Sigmoid colon (tissue), 7 donors: ENCODE data around the gene PXDN. TPM values are rescaled to one million over a fixed set of nuclear protein-coding genes. Genes with fewer than 3 reads are reported as not detected.

Experiments
- DNase-seq: peaks from one replicate; pipeline ENCODE4 v3.0.0-alpha.2; 2019
- H3K27ac ChIP-seq, 4 donors: fragments of 200-600 bp; sonication (generic); one replicate each; pipeline ENCODE4 v1.5.1; 2016 to 2019; ENCODE audit warnings: mild to moderate bottlenecking in 1 of 4
- H3K27me3 ChIP-seq, 3 donors: fragments of 200-600 bp; sonication (generic); one replicate each; pipeline ENCODE4 v1.5.1; 2019; ENCODE audit warnings: mild to moderate bottlenecking in 1 of 3
- H3K36me3 ChIP-seq, 4 donors: fragments of 200-600 bp; sonication (generic); one replicate each; pipeline ENCODE4 v1.5.1; 2016 to 2019
- H3K4me1 ChIP-seq, 4 donors: fragments of 200-600 bp; sonication (generic); one replicate each; pipeline ENCODE4 v1.5.1; 2017 to 2019
- H3K4me3 ChIP-seq, 4 donors: fragments of 200-600 bp; sonication (generic); one replicate each; pipeline ENCODE4 v1.5.1; 2017 to 2019; ENCODE audit warnings: mild to moderate bottlenecking in 2 of 4, moderate library complexity in 1 of 4
- H3K9me3 ChIP-seq, 4 donors: fragments of 200-600 bp in 3 of 4; sonication (generic) in 3 of 4; one replicate each; pipeline versions ENCODE4 v1.5.1 to v1.6.1; 2013 to 2019
- EP300 ChIP-seq, 4 donors: sonication (generic); formaldehyde crosslinking; IDR thresholded peaks; one replicate each; pipeline ENCODE4 v1.6.1; 2017; ENCODE audit warnings: antibody characterized with exemption in 4 of 4
- POLR2A ChIP-seq, 2 donors: fragments of 450-650 bp; IDR thresholded peaks; one replicate each; pipeline ENCODE4 v1.6.1; 2016; ENCODE audit warnings: antibody characterized with exemption in 2 of 2, mild to moderate bottlenecking in 2 of 2, moderate library complexity in 2 of 2
- POLR2AphosphoS5 ChIP-seq, 4 donors: sonication (generic); formaldehyde crosslinking; IDR thresholded peaks; one replicate each; pipeline ENCODE4 v1.6.1; 2017; ENCODE audit warnings: antibody characterized with exemption in 4 of 4
- WGBS, 2 donors: extraction: QIAGEN DNeasy Blood & Tissue Kit; methylation state at CpG; one replicate each; pipeline ENCODE4 v1.1.7; 2013; 5-methylcytosine and 5-hydroxymethylcytosine counted together
- intact Hi-C: fragments of 100-400 bp; cut with DNase I; formaldehyde crosslinking; loops from one replicate; pipeline ENCODE4 v1.15.1; 2023
- polyA plus RNA-seq, 3 donors: library from polyadenylated mRNA; stranded (reverse); fragments of 200-250 nt; gene quantifications; one replicate each; pipeline ENCODE4 v1.2.3, GENCODE V29; 2013
- total RNA-seq, 4 donors: library from RNA; depleted of rRNA; stranded (reverse); fragments of >200 nt; gene quantifications; one replicate each; pipeline ENCODE4 v1.1.0, GENCODE V29; 2016
- TF ChIP-seq, protein P1 (sequence below), 4 experiments: fragments of 450-650 bp in 3 of 4; fragments of 200-600 bp in 1 of 4; IDR thresholded peaks; one replicate each; pipeline ENCODE4 v1.5.1; 2016 to 2019; ENCODE audit warnings: antibody characterized with exemption in 4 of 4, mild to moderate bottlenecking in 3 of 4, moderate library complexity in 2 of 4
- donor health status: healthy with polysubstance abuse.
- donor health status: Bipolar disorder and iron deficiency.
- donor health status: healthy.

Gene PXDN
- total and polyA plus RNA-seq, 7 donors: 1.2 to 126 (median 34.4) TPM

DNA sequence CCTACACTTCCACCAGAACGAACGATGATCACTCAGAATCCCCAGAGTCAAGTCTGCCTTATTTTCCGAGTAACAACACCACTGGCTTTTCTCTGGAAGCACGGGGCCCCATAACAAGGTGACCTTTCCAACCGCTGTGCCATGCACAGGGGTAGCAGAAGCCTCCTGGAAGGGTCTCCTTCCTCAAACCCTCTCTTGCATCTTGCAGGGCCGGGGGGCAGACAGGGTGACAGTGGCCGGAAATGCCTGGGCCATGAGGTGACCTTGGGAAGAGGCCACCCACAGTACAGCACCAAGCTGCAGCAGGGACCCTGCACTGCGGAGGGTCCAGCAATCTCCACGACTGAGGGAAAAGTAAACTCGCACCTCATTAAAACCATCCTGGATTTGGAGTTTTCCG, 108.5 kb downstream of the PXDN start:
- Histone ChIP-seq H3K27ac (no peak overlapping the region), H3K36me3 (peaks cover 18 to 86% (median 50%) of the 10 kb centered on the region in 4 donors), H3K4me1 (no peaks in the 10 kb centered on the region), H3K27me3 (no peaks in the 10 kb centered on the region), H3K9me3 (no peaks in the 10 kb centered on the region), H3K4me3 (no peak overlapping the region)
- DNase-seq: peak; percentile 33
- WGBS, 2 donors: 89 to 96% methylated on average over 11 of the region's 11 CpGs
- TF ChIP-seq EP300 (IDR thresholded peaks at IDR 0.05) (no peak), POLR2AphosphoS5 (IDR thresholded peaks at IDR 0.05) (no peak), POLR2A (IDR thresholded peaks at IDR 0.05) (no peak)
- intact Hi-C loops: no loop called here

DNA sequence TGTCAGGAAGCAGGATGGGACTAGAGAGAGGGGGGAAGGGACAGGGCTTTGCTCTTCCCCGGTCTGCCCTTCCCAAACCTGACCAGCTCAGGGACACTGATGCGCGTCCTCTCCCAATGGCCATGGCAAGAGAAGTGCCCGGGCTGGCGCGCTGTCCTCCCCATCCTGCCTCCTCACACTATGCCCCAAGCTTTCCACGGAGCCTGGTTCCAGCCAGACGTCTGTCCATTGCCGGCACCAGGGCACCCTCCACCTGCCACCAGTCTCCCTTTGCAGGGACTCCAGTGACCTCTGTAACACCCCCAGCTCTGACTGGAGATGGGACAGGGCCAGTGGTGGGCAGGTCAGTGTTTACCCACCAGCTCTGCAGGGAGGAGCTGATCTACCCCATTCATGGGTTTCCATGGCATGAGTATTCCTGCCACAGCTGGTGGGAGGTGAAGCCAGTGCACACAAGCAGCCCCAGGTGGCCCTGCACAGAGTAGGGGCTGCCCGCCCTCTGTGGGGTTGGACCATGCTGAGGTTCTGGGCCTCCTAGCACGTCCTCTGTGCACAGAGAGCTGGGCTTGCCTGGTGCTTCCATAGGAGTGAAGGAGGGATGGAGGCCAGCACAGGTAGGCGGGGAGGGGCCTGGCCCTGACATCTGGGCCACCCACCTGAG, 109.5 kb downstream of the PXDN start:
- Histone ChIP-seq H3K9me3 (no peaks in the 10 kb centered on the region), H3K4me3 (no peak overlapping the region), H3K36me3 (peaks cover 18 to 85% (median 48%) of the 10 kb centered on the region in 4 donors), H3K4me1 (no peaks in the 10 kb centered on the region), H3K27me3 (no peaks in the 10 kb centered on the region), H3K27ac (no peak overlapping the region)
- TF ChIP-seq EP300 (IDR thresholded peaks at IDR 0.05): no peak
- TF ChIP-seq POLR2AphosphoS5 (IDR thresholded peaks at IDR 0.05): no peak
- TF ChIP-seq POLR2A (IDR thresholded peaks at IDR 0.05): no peak
- TF ChIP-seq, protein P1, sequence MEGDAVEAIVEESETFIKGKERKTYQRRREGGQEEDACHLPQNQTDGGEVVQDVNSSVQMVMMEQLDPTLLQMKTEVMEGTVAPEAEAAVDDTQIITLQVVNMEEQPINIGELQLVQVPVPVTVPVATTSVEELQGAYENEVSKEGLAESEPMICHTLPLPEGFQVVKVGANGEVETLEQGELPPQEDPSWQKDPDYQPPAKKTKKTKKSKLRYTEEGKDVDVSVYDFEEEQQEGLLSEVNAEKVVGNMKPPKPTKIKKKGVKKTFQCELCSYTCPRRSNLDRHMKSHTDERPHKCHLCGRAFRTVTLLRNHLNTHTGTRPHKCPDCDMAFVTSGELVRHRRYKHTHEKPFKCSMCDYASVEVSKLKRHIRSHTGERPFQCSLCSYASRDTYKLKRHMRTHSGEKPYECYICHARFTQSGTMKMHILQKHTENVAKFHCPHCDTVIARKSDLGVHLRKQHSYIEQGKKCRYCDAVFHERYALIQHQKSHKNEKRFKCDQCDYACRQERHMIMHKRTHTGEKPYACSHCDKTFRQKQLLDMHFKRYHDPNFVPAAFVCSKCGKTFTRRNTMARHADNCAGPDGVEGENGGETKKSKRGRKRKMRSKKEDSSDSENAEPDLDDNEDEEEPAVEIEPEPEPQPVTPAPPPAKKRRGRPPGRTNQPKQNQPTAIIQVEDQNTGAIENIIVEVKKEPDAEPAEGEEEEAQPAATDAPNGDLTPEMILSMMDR (IDR thresholded peaks at IDR 0.05): no peak
- DNase-seq: peak; percentile 58
- intact Hi-C loops: no loop called here
- WGBS, 2 donors: 94 to 96% methylated on average over 12 of the region's 12 CpGs

DNA sequence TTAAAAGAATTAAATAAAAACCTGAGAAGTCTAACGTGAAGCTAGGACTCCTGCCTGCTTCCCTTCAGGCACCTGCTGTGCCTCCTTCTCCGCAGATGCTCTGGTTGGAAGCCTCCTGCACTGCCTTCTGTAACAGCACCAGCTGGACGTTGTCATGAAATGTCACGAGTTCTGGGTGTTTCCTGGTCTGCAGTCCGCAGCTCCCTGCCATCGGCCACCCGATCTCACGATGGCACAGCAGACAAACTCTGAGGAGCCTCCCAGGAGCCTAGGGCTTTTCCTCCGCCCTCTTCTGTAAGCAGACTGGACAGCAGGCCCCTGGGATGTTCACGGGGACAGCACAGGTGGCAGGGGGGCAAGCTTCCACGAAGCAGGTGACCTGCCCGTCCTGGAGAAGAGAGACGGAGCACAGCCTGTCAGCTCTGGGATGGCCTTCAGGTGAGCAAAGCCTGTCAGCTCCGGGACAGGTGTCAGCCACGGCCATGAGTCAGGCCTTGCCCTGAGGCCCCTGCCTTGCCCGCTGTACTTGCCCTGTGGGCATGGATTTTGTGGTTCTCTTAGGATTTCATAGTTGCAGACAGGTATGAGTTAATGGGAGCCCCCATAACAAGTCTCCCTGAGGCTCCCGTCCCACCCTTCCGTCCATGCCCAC, 110.3 kb downstream of the PXDN start:
- DNase-seq: peak; percentile 57
- H3K9me3 ChIP-seq: no peaks in the 10 kb centered on the region
- 90% methylated on average over 18 of the region's 18 CpGs for WGBS, 2 donors
- H3K36me3 ChIP-seq: peaks cover 18 to 80% (median 43%) of the 10 kb centered on the region in 4 donors
- H3K27ac ChIP-seq: no peak overlapping the region
- no peak overlapping the region for H3K4me3 ChIP-seq
- intact Hi-C loops: no loop called here
- H3K4me1 ChIP-seq: peaks cover 0 to 4% (median 2%) of the 10 kb centered on the region in 4 donors
- no peak for TF ChIP-seq POLR2A (IDR thresholded peaks at IDR 0.05)
- TF ChIP-seq POLR2AphosphoS5 (IDR thresholded peaks at IDR 0.05): no peak
- TF ChIP-seq, protein P1 (IDR thresholded peaks at IDR 0.05): no peak
- TF ChIP-seq EP300 (IDR thresholded peaks at IDR 0.05): no peak
- H3K27me3 ChIP-seq: no peaks in the 10 kb centered on the region

DNA sequence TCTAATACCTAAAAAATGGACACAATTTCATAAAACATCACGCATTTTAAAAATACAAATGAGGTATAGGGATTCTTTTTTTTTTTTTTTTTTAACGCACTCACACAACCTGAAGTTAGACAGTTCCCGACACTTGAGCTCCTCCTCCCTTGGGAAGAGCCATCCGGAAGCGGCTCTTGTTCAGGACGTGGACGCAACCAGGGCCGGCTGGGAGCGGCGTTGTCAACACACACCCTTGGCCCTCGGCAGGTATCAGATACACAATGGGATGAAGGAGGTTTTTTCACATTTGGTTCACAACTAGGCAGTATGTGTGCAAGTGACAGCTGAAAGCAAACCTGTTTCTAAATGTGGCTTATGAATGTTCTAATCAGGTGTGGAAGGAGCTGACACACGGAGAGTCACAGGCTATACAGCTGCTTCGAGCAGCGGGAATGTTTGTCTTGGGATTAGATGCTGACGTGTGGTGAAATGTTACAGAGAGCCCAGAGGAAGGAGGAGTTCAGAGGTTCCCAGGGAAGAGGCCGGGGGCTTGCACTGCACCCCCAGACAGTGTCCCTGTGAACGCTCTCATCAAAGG, 111.1 kb downstream of the PXDN start:
- Histone ChIP-seq H3K4me3 (no peak overlapping the region), H3K9me3 (no peaks in the 10 kb centered on the region), H3K27ac (no peak overlapping the region), H3K4me1 (peaks cover 0 to 12% (median 9%) of the 10 kb centered on the region in 4 donors), H3K36me3 (peaks cover 18 to 71% (median 35%) of the 10 kb centered on the region in 4 donors), H3K27me3 (no peaks in the 10 kb centered on the region)
- TF ChIP-seq POLR2A (IDR thresholded peaks at IDR 0.05) (no peak), POLR2AphosphoS5 (IDR thresholded peaks at IDR 0.05) (no peak), EP300 (IDR thresholded peaks at IDR 0.05) (no peak)
- TF ChIP-seq, protein P1 (IDR thresholded peaks at IDR 0.05): no peak
- 67 to 79% methylated on average over 17 of the region's 17 CpGs for WGBS, 2 donors
- peak; percentile 24 for DNase-seq
- intact Hi-C loops: no loop called here

DNA sequence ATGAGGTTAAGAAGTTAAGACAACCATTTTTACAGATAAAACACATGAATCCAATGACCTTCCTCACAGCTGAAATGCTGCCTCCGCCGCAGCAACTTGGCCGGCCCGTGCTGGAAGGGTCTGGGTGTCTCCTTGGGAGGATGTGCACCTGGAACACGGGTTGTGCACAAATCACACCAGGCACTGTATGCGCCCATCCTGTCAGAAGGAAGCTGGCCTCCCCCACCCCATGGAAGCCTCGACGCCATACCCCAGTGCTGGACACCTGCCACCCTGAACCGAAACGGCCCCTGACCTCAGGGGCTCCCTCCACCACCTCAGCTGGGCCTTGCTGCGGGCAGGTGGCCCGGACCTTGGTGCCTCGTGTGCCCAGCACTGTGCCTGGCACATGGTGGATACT, 111.8 kb downstream of the PXDN start:
- TF ChIP-seq EP300 (IDR thresholded peaks at IDR 0.05) (no peak), POLR2A (IDR thresholded peaks at IDR 0.05) (no peak), POLR2AphosphoS5 (IDR thresholded peaks at IDR 0.05) (no peak)
- TF ChIP-seq, protein P1 (IDR thresholded peaks at IDR 0.05): no peak
- H3K36me3 ChIP-seq: peaks cover 18 to 66% (median 31%) of the 10 kb centered on the region in 4 donors
- intact Hi-C loops: no loop called here
- DNase-seq: peak; percentile 61
- H3K9me3 ChIP-seq: no peaks in the 10 kb centered on the region
- 84 to 90% methylated on average over 13 of the region's 13 CpGs for WGBS, 2 donors
- H3K4me3 ChIP-seq: no peak overlapping the region
- H3K27ac ChIP-seq: no peak overlapping the region
- H3K4me1 ChIP-seq: peaks cover 0 to 12% (median 9%) of the 10 kb centered on the region in 4 donors
- H3K27me3 ChIP-seq: no peaks in the 10 kb centered on the region
